HG02981 (cell line): Measurements from ENCODE around the gene PPP1R1C.

Experiments used
- ATAC-seq: cut with Tn5 transposase; IDR thresholded peaks from one replicate; pipeline ENCODE4 v1.9.1; 2021; ENCODE audit warnings: mild to moderate bottlenecking, moderate library complexity; ENCODE audit not compliant: unreplicated experiment

Gene PPP1R1C

GRCh38 chr2:182058056-182058455, 72.4 kb downstream of the PPP1R1C start:
- ATAC-seq, result no peak

GRCh38 chr2:182061739-182062138, 76.1 kb downstream of the PPP1R1C start:
- no peak for ATAC-seq

GRCh38 chr2:182062329-182062972, 76.8 kb downstream of the PPP1R1C start:
- ATAC-seq, result no peak

DNA sequence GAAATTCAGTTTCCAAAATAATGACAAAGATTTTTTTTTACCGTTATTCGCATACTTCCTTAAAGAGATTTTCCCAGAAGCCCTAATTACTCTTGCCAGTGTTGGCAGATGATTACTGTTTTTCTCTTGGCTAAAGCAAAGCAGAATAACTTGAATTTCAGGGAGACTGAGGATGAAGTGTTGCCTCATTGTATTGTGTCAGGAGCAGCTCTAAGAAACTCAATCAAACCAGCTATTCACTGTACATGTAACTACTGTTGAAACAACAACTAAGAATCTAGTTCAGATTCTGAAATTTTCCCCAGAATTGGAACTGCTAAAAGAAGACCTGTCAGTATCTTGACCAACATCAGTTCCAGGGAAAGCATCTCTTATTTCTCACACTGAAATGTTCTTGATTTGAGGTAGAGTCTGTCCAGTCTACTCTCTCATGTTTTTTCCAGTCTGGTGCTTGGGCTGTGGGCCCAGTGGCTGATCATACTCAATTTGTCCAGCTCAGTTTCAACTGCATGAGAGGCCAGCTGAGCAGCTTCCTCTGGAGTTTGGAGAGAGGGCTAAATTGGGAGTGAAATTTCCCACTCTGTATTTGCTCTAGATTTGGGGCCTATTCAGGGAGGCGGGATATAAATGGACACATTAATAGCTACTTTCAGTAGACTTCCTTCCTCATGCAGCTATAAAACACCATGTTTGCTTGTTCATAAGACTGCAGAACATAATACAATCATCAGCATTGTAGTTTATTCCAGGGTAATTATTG, 78.5 kb downstream of the PPP1R1C start:
- no peak for ATAC-seq

GRCh38 chr2:182066400-182067087, 80.9 kb downstream of the PPP1R1C start:
- ATAC-seq, result no peak

DNA sequence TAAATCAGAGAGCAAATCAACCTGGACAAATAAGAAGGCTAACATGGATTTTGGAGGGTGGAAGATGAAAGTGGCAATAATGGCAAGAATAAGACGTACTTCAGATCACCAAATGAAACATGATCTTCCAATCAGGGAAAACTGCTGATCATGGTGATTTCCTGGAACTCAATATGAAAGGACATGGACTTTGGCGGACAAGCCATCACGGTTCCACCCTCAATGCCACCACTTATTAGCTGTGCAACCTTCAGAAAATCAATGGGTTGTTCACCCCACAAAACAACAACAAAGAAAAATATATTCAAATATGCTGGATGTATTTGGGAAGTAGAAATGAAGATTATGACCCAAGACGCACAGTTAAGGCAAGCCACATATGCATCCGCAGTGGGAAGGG, 81.7 kb downstream of the PPP1R1C start:
- no peak for ATAC-seq

DNA sequence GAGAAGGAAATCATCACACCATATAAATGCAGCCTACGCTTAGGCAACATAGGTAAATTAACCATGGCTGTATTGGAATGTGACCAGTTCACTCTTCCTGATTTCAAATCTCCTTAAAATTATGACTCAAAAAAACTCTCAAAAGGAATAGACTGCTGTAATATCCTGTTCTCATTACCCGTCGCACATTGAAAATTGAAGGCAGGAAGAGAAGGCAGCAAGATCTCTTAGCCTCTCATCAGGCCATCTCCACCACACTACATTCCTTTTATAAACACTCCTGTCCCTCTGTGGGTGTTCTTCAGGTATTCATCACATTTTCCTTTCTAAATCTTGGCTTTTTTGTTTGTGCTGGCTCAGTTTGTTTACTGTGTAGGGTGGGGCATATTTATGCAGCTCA, 83.2 kb downstream of the PPP1R1C start:
- ATAC-seq, result no peak

DNA sequence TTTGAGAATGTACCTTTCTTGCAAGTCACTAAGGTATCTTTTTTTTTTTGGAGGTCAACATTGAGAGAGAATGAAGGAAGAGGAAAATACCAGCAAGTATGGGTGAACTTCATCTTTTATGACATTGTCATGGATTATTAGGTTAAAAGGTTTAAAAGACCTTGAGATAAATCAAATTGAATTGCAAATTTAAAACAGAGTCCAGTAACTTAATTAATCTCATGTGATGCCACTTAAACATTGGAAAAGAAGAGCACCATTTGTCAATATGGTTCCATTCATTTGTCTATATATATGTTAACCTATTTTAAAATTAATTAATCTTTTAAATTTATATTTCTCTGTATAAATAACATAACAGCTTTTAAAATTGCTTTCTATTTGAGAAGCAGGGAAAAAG, 83.8 kb downstream of the PPP1R1C start:
- no peak for ATAC-seq

DNA sequence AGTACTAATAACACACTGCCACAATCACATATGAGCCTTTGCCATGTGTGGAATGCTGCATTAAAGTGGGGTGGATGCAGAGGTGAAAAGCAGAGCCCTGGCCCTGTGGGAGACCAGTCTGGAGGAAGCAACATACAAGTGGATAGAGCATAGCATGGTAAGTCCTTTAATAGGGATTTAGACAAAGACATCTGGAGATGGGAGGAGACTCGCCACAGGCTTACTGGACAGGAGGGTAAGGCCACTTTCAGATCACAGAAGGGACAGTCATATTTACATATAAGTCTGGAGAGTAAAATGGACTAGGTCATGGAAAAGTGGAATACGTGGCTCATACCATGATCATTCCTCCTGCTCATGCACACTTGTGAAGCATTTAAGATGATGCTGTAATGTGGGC, 84.3 kb downstream of the PPP1R1C start:
- no peak for ATAC-seq

- ATAC-seq, result no peak
Measured at GRCh38 chr2:182070736-182071135, 85.1 kb downstream of the PPP1R1C start.

DNA sequence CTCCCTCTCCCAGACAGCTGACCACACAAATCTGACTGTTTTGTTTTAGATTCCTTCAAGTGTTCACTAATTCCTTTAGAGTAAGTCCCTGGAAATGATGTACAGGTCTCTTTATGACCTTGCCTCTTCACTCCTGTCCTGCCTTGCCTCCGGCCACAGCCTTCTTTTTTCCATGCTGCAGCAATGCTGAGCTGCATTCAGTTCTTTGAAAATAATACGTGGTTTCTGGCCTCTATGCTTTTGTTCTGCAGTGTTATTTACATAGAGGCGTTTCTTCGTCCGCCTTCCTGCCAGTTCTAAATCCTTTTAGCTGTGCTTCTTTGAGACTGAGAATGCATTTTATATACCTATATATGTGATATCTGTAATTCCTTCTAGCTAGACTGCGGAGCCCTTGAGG, 87.2 kb downstream of the PPP1R1C start:
- ATAC-seq, result no peak

- ATAC-seq, result no peak
Measured at GRCh38 chr2:182073613-182074012, 88.0 kb downstream of the PPP1R1C start.

DNA sequence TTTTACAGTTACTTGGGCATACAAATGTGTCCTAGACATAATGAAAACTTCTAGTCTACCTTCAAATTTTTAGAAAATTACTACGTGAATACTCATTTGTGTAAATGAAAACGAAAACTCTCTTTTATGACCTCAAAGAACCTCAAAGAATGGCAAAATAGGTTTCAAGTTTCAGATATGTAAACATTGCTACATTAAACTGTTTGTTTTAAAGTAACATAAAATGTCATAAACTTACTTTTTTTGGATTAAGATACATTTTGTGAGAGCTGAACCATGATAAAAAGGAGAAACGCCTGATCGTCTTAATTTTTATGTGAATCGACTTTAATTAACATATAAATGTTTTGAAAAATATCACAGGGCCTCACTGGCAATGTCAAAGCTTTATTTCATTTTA, 91.4 kb downstream of the PPP1R1C start:
- no peak for ATAC-seq

- no peak for ATAC-seq
Measured at GRCh38 chr2:182077448-182078142, 91.9 kb downstream of the PPP1R1C start.

DNA sequence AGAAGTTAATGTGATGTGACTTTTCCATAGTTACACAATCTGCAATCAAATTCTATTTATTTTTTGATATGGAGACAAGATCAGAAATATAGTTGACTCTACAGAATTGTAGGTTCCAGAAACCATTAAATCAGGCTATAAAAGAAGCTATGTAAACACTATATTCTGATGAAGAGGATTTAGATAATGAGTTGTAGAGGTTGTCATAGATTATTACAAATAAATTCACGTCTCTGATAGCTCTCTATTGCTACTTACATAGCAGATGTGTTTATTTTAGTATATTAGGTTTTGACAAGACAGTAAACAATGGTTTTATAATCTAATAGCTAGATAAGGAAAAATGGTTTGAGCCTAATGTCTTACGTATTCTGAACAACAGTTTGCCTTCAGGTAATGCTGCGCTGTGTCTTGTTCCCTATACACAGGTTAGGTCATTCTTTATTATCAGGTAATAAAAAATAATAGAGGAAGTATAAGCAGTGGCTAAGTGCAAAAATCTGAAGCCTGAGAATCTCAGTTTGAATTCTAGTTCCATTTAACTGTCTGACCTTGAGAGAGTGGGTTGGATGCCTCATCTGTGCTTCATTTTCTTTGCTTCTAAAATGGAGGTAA, 93.4 kb downstream of the PPP1R1C start:
- ATAC-seq, result no peak

GRCh38 chr2:182080493-182080892, 94.8 kb downstream of the PPP1R1C start:
- ATAC-seq, result no peak

DNA sequence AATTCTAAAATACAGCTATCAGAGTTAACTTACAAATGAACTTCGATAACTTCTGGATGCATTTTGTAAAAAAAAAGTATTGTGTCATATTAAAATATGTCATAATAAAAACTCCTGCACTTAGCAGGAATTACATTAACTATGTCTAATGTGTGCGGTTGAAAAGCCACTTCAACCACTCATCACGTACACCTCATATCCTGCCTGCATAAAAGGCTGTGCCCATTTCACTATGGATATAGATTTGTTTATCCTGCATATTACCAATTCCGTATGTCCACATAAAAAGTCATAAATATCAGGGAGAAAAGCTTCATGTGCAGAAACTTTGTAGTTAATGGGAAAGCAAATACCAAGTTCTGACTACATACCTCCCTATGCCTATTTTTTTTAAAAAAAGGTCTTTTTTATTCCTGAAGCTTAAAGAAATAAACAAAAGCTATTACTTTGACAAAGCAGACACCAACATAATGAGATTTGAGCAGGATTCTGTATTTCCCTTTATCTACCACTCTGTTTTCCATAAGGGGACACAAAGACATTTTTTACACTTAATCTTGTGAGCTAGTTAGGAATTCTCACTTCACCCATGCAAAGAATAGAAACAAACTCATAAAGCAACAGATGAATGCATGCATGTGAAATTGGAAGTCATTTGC, 96.1 kb downstream of the PPP1R1C start:
- ATAC-seq, result no peak

DNA sequence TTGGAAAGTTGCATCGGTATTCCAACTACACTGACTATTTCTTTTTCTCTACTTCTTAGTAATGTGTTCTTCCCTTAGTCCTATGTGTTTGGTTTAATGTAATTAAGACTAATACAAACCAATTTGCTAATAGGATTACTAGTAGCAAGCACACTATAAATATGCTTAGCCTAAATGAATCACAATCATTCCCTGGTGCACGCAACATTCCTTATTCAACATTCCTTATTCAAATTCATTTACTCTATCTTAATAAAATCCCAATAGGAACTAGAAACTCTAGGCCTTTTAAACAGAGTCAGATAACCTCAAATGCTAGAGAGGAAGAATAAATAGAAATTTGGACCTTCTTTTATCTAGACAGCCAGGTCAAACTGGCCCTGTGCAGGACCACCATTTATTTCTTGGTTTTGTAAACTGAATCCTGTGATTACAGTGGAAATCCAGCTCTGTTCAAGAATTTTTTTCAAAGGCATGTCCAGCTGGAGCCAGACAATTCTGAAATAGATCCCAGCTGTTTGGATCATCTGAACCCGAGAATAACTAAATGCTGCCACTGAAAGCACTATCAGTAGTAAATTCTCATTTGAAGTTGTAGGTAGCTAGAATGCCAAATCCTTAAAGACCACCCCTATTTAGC, 103.1 kb downstream of the PPP1R1C start:
- ATAC-seq, result no peak

DNA sequence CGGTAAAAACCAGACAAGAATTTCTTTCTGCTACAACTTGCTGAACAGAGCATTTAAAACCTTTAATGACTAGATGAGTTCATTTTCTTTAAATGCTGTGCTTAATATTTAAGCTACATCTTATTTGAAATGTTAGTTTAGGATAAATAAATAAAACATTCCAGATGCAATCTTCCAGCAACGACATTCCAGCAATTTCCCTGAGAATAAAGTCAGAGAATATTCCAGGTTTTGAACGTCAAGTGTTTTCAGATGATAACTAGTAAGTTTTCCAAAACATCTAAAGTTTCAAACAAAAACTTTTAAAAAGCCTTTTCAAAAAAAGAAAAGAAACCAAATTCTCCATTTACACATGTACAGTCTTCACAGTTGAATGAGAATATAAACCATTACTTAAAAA, 104.8 kb downstream of the PPP1R1C start:
- ATAC-seq, result no peak

DNA sequence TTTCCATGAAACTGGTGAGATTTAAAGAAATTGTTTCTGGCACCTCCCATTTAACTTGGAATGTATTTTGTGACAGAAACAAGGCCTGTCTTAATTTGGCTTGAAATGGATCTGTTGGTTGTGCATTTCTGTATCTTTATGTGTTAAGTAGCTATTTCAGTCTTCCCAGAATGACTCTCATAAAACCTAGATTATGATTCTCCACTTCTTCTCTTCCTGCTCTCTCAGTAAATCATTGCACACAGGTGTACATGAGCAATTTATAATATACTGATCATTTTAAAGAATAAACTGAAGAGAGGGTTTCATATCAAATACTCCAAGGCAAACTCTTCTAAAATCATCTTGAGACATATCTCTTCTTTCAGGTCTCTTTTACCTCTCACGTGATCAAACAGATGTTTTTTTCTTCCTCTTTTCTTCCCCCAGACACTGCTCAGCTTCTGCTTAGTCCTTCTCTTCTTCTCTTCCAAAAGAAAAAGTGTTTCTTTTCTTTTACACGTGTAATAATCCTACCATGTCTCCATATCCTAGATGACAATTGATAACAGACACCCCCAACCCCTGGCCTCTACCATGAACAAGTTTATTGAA, 112.0 kb downstream of the PPP1R1C start:
- ATAC-seq, result no peak
